ENCODE results near the gene ABR. TPM values are rescaled to one million over a fixed set of nuclear protein-coding genes. Genes with fewer than 3 reads are reported as not detected.

ABR gene
- total RNA-seq, 4 donors from 2014 or later = 78.0 to 208 (median 106) TPM

DNA sequence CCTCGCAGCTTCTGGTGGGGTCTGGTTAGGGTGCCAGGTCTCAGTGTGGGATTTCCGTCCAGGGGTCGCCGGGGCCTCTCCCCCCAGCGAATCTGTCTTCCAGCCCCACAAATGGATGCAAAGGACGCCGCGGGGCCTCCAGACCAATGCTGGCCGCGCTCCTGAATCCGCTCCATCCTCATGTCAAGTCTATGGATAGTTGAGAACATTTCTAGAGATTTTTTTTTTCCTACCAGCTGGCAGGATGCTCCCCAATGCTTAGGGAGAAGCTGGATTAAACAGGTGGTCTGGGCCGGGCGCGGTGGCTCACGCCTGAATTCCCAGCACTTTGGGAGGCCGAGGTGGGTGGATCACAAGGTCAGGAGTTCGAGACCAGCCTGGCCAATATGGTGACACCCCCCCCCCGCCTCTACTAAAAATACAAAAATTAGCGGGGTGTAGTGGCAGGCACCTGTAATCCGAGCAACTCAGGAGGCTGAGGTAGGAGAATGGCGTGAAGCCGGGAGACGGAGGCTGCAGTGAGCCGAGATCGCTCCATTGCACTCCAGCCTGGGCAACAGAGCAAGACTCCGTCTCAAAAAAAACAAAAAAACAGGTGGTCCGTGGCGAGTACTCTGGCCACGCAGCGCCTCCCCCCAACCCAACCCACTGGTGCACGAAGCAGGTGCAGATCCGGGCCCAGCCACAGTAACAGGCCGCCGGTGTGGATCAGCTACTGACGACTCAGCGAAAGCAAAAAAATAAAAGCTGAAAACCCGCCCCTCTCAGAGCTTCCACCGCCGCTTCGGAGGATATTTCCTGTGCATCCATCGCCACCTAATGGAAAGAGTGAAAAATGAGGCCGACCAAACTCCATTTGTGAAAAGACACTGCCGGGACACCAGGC, 199.1 kb downstream of the ABR start:
- H3K36me3 ChIP-seq = no peaks in the 10 kb centered on the region
- WGBS = 20% methylated on average over 39 of the region's 43 CpGs
- peaks cover 45% of the 10 kb centered on the region for H3K4me1 ChIP-seq
- peak; percentile 87 to 91 for DNase-seq (ENCODE audit: low spot score in 2 of 2)
- H3K9me3 ChIP-seq = no peaks in the 10 kb centered on the region
- H3K4me3 ChIP-seq = peak overlapping the region; percentile 72
- TF ChIP-seq POLR2A (IDR thresholded peaks at IDR 0.05) (no peak), CTCF (IDR thresholded peaks at IDR 0.05) (peak; percentile 54 to 76), POLR2AphosphoS5 (IDR thresholded peaks at IDR 0.05) (no peak), EP300 (IDR thresholded peaks at IDR 0.05) (no peak)
- H3K27me3 ChIP-seq = no peaks in the 10 kb centered on the region
- H3K27ac ChIP-seq = peak overlapping the region; percentile 70

GRCh38 chr17:979539-980405, 200.0 kb downstream of the ABR start, which contains the start of gene NXN:
NXN (minus strand) TSS chr17:979776.
- DNase-seq (ENCODE audit: low spot score in 2 of 2) = peak; percentile 87 to 90
- Histone ChIP-seq H3K9me3 (no peaks in the 10 kb centered on the region), H3K27ac (peak within 1 kb of the TSS; percentile 74), H3K4me1 (peaks cover 54% of the 10 kb centered on the region), H3K36me3 (no peaks in the 10 kb centered on the region), H3K4me3 (peak within 1 kb of the TSS; percentile 72), H3K27me3 (no peaks in the 10 kb centered on the region)
- peak in 1 of 2 donors; percentile 26 for TF ChIP-seq POLR2A (IDR thresholded peaks at IDR 0.05)
- no peak for TF ChIP-seq CTCF (IDR thresholded peaks at IDR 0.05)
- peak in 2 of 3 donors; percentile 47 for TF ChIP-seq POLR2AphosphoS5 (IDR thresholded peaks at IDR 0.05)
- TF ChIP-seq EP300 (IDR thresholded peaks at IDR 0.05) = no peak
- WGBS = 4% methylated on average over 24 of the region's 94 CpGs

GRCh38 chr17:979212-979538, 200.6 kb downstream of the ABR start:
- DNase-seq (ENCODE audit: low spot score in 2 of 2) = no peak
- H3K9me3 ChIP-seq = no peaks in the 10 kb centered on the region
- no peak for TF ChIP-seq EP300 (IDR thresholded peaks at IDR 0.05)
- no peak for TF ChIP-seq CTCF (IDR thresholded peaks at IDR 0.05)
- no peak for TF ChIP-seq POLR2AphosphoS5 (IDR thresholded peaks at IDR 0.05)
- no peak for TF ChIP-seq POLR2A (IDR thresholded peaks at IDR 0.05)
- H3K4me1 ChIP-seq = peaks cover 54% of the 10 kb centered on the region
- H3K27ac ChIP-seq = peak overlapping the region; percentile 74
- WGBS = no CpG with 5 or more reads among the region's 42 CpGs
- no peaks in the 10 kb centered on the region for H3K36me3 ChIP-seq
- no peaks in the 10 kb centered on the region for H3K27me3 ChIP-seq
- peak overlapping the region; percentile 72 for H3K4me3 ChIP-seq

GRCh38 chr17:978103-979093, 201.4 kb downstream of the ABR start:
- DNase-seq (ENCODE audit: low spot score in 2 of 2) = no peak
- Histone ChIP-seq H3K27ac (peak overlapping the region; percentile 74), H3K36me3 (no peaks in the 10 kb centered on the region), H3K4me3 (peak overlapping the region; percentile 72), H3K4me1 (peaks cover 55% of the 10 kb centered on the region), H3K27me3 (no peaks in the 10 kb centered on the region), H3K9me3 (no peaks in the 10 kb centered on the region)
- WGBS = 7% methylated on average over 24 of the region's 72 CpGs
- no peak for TF ChIP-seq EP300 (IDR thresholded peaks at IDR 0.05)
- TF ChIP-seq CTCF (IDR thresholded peaks at IDR 0.05) = no peak
- TF ChIP-seq POLR2A (IDR thresholded peaks at IDR 0.05) = no peak
- no peak for TF ChIP-seq POLR2AphosphoS5 (IDR thresholded peaks at IDR 0.05)

Measured in suprapubic skin (tissue), 4 donors.